Suppressor macrophage treated with lipopolysaccharide for 1 hour (primary cell): ENCODE measurements around the gene SUOX.
"Not testable (repeated sequence)": the region's sequence is repeated elsewhere in the genome, so short reads cannot be mapped to it uniquely, and the experiment has no call there.

Experiments used
- DNase-seq, 3 donors: peaks; one replicate each; pipeline ENCODE4 v3.0.0-alpha.2; 2020 to 2022

Gene SUOX

DNA sequence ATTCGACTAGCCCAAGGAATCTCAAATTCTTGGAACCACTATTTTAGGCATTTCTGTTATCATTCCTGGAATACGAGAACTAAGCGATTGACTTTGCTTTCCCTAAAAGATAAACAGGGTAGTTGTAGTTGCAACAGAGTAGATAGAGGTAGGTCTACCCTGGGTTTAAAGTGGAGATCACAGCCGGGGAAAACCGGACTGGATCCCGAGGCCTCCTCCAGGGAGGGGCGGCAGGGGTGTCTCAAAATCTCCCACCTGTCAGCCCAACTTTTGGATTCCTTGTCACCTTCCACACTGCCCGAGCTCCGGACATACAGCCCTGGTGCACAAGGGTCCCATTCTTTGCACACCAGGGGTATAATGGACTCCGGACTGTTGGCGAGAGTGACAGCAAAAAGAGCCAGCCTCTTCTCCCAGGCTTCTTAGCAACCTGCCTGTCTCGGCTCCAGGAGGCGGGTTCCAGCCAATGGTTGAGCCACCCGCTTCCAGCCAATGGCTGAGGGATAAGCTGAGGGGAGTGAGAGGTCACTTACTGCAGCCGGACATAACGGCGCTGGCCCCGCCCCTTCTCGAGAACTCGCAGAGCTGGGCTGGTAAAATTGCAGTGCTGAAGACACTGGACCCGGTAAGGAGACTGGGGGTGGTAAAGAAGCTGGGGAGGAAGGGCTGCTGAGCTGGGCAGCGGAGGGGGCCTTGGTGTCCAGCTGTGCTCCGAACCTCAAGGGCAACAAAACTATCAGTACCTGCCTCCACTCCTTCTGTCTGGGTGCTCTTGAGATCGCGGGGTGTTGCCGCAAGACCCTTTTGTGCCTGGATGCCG, at the start of gene SUOX:
Gene SUOX, plus strand, starts transcription at position 562 of the 820 bp plus-strand sequence. CDS start 4,946 bp downstream, outside the sequence.
- peak; percentile 96 to 97 (median 96) for DNase-seq

- DNase-seq, result no peak
Observed at GRCh38 chr12:55955344-55955743, 41.7 kb upstream of the SUOX start.

GRCh38 chr12:55955800-55956508, 41.1 kb upstream of the SUOX start:
- DNase-seq, result peak in 1 of 3 donors; percentile 34

GRCh38 chr12:55957106-55957859, 39.8 kb upstream of the SUOX start:
- no peak for DNase-seq

DNA sequence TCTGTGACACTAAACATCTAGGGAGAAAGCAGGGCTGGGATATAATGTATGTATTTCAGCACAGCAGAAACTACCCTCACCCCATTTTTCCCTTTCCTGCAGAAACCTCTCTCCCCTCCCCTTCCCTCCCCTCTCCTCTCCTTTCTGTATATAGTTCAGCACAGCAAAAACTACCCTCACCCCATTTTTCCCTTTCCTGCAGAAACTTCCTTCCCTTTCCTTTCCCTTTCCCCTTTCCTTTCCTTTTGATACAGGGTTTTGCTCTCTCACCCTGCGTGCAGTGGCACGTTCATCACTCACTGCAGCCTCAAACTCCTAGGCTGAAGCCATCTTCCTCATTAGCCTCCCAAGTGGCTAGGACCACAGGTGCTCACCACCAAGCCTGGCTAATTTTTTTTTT, 33.3 kb upstream of the SUOX start:
- DNase-seq, result peak in 1 of 3 donors; percentile 6

GRCh38 chr12:55965240-55965639, 31.8 kb upstream of the SUOX start:
- DNase-seq, result peak in 1 of 3 donors; percentile 10

GRCh38 chr12:55965941-55966407, 31.1 kb upstream of the SUOX start, which contains the start of gene PMEL:
TSS of gene PMEL (minus strand) at chr12:55966042. CDS start at chr12:55966011, 31 bp downstream.
- peak in 2 of 3 donors; percentile 31 to 41 for DNase-seq

DNA sequence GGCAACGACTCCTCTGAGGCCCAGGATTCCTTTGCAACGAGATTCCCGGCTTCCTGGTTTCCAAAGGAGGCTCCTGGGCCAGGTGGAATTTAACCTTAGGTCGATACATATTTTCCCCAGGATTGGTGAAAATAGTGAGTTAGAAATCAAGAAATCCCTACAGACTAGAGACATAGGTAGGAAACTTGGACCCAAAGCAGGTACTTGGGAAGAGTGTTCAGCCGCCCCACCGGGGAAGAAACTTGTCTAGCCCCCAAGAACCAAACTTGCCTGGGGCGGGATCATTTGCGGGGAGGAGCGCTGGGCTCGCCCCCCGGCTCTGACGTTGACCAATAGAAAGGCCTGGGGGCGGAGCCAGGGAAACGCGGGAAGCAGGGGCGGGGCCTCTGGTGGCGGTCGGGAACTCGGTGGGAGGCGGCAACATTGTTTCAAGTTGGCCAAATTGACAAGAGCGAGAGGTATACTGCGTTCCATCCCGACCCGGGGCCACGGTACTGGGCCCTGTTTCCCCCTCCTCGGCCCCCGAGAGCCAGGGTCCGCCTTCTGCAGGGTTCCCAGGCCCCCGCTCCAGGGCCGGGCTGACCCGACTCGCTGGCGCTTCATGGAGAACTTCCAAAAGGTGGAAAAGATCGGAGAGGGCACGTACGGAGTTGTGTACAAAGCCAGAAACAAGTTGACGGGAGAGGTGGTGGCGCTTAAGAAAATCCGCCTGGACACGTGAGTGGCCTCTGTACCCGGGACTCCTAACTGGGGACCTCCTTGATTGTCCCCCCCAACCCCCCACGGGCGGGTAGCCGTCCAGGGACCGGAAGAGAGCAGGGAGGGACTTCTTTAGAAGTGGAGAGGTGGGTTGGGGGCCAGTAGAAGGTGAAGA, 30.4 kb upstream of the SUOX start, which contains the start of gene CDK2:
Gene CDK2, plus strand, starts transcription at position 423 of the 874 bp plus-strand sequence. Its CDS starts 179 bp downstream, at position 602.
- DNase-seq, result peak; percentile 90 to 96 (median 92)

- no peak for DNase-seq
Observed at GRCh38 chr12:55969356-55969755, 27.7 kb upstream of the SUOX start.

DNA sequence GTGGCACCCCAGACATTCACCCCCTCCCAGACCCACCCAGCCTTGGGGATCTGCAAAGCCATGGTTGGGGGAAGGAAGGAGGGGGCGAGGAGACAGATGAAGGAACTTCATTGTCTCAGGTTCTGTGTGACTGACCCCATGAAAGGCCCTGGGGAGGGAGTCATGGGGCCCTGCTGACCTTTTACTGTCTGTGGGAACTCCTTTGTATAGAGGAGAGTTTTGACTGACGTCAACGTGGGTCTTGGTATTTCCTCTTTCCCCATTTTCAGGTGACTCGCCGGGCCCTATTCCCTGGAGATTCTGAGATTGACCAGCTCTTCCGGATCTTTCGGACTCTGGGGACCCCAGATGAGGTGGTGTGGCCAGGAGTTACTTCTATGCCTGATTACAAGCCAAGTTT, 26.3 kb upstream of the SUOX start:
- peak in 2 of 3 donors; percentile 10 to 37 for DNase-seq

GRCh38 chr12:55972042-55972441, 25.0 kb upstream of the SUOX start:
- no peak for DNase-seq

DNA sequence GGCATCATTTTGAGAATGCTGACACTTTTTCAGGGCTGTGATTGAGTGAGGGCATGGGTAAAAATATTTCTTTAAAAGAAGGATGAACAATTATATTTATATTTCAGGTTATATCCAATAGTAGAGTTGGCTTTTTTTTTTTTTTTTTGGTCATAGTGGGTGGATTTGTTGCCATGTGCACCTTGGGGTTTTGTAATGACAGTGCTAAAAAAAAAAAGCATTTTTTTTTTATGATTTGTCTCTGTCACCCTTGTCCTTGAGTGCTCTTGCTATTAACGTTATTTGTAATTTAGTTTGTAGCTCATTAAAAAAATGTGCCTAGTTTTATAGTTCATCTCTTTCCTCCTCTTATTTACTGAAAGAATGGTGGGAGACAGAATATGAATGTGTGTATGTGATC, 24.6 kb upstream of the SUOX start:
- no peak for DNase-seq

DNA sequence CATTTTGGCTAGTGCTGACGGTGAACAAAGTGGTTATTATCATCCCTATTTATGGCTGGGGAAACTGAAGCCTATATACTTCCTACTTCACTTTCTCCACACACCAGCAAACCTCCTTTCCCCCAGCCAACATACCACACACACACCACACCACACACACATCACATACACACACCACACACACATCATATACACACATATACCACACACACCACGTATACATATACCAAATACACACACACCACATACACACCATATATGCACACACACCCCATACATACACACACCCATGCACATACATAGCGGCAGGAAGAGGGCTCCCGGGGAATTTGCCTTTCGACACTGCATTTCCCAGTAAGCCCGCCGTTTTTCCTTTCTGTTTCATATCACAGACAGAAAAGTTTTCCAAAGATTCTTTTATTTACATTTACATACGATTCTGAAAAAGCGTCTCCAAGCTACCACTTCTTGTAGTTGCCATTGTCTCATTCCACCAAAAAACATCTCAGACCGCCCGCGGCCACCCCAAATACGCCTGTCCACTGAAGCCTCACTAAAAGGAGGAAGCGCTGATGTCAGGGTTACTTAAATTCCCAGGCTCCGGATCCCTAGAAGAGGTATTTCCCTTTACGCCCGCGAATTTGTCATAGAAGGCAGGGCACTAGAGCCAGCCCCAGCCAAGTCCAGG, 24.0 kb upstream of the SUOX start:
- no peak for DNase-seq

DNA sequence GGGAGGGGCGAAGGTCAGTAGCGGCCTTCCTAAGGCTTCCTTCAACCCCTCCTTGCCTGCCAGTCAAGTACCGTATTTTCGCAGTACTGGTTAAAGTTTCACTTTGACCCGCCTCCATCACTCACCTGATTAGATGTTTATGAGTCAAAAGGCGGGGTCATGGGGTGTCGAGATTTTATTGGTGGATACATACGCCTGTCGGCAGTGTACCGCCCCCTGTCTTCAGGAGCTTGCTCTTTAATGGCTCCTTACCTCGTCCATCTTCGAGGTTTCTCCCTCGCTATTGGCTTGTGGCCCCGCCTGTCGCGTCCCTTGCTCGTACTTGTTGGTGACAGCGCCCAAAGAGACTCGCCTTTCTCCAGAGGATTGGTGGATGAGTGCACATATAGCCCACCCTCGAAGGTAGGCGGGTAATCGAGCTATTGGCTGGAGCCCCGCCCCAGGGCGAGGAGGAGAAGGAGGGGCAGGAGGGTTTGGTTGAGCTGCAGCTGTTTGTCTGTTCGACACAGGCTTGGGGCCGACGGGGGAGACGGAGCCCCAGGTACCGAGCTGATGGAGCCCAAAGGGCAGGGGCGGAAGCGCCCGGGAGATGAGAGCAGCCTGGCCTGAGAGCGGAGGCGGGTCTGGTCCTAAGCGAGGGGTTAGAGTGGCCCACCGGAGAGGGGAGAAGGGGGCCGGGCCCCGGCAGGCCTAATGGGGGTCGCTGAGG, 23.3 kb upstream of the SUOX start, which contains the start of gene RAB5B:
Gene RAB5B, plus strand, starts transcription at position 480 of the 709 bp plus-strand sequence. CDS start 12,883 bp downstream, outside the sequence.
- peak; percentile 99 to 100 (median 99) for DNase-seq

- peak; percentile 55 to 77 (median 64) for DNase-seq
Observed at GRCh38 chr12:55974308-55974730, 22.8 kb upstream of the SUOX start.

DNA sequence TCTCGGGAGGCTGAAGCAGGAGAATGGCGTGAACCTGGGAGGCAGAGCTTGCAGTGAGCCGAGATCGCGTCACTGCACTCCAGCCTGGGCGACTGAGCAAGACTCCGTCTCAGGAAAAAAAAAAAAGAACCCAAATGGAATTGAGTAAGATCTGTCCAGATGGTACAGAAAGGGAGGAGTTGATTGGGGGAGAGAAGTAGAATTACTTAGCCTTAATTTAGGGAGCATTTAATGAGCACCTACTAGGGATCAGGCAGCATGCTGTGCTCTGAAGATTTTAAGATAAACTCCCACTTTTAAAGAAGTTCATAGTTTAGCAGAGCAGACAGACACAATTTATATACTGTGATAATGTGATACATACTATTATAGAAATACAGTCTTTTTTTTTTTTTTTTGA, 18.7 kb upstream of the SUOX start:
- DNase-seq, result no peak

DNA sequence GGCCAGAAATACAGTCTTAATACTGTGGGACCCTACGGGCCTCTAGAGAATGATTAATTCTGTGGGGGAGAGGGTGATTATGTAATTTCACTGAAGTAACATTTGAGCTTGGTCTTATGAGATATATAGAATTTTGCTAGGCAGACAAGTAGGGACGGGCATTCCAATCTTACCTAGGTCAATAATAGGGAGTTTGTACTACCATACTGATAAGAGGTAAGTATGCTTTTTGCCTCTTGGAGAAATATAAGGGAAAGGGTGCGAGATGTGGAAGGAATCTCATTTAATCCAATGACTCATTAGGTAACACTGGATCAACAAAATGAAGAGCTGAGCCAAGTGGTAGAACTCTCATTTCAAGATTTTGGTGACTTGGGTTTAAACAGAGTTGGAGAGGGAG, 18.0 kb upstream of the SUOX start:
- DNase-seq, result no peak

GRCh38 chr12:55981882-55982281, 15.2 kb upstream of the SUOX start:
- not testable (repeated sequence) for DNase-seq

DNA sequence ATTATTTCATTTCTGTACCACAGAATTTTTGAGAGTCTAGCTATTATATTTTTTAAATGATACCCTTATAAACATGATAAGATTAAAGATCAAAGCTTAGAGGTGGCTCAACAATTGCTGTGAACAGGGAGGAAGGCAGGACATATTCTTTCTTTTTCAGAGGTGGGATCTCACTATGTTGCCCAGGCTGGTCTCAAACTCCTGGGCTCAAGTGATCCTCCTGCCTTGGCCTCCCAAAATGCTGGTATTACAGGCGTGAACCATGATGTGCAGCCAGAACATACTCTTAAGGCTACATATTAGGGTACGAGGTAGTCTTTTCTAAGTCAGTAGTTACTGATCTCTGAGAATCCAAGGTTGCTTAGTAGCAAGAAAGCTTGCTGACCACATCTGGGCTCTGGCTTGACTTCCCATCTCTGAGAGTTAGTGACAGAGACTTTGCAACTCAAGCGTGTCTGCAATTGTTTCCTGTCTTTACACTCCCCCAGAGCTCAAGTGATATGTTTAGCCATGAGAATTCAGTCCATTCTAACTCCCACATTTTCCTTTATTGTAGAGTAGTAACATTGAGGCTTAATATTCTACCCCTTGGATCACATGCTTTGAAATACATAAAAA, 14.6 kb upstream of the SUOX start:
- DNase-seq, result peak; percentile 62 to 70 (median 63)
